Prostate gland (tissue), 2 donors: ENCODE results near the gene MFSD2A.

Source experiments
- POLR2A ChIP-seq: fragments of 450-650 bp; IDR thresholded peaks from one replicate; pipeline ENCODE4 v1.6.1; 2016; ENCODE audit warnings: antibody characterized with exemption, mild to moderate bottlenecking
- TF ChIP-seq, protein P1 (sequence below), 4 experiments: fragments of 200-600 bp in 2 of 4; fragments of 450-650 bp in 2 of 4; sonication (generic) in 2 of 4; IDR thresholded peaks; 1 replicate in 3 of 4; 2 replicates in 1 of 4; pipeline ENCODE4 v1.5.1; 2016 to 2019; ENCODE audit warnings: antibody characterized with exemption in 4 of 4, mild to moderate bottlenecking in 2 of 4, moderate library complexity in 2 of 4

GRCh38 chr1:39992234-39992633, 37.3 kb downstream of the MFSD2A start:
- TF ChIP-seq, protein P1, sequence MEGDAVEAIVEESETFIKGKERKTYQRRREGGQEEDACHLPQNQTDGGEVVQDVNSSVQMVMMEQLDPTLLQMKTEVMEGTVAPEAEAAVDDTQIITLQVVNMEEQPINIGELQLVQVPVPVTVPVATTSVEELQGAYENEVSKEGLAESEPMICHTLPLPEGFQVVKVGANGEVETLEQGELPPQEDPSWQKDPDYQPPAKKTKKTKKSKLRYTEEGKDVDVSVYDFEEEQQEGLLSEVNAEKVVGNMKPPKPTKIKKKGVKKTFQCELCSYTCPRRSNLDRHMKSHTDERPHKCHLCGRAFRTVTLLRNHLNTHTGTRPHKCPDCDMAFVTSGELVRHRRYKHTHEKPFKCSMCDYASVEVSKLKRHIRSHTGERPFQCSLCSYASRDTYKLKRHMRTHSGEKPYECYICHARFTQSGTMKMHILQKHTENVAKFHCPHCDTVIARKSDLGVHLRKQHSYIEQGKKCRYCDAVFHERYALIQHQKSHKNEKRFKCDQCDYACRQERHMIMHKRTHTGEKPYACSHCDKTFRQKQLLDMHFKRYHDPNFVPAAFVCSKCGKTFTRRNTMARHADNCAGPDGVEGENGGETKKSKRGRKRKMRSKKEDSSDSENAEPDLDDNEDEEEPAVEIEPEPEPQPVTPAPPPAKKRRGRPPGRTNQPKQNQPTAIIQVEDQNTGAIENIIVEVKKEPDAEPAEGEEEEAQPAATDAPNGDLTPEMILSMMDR (IDR thresholded peaks at IDR 0.05): no peak
- TF ChIP-seq POLR2A: no peak
